ENCODE data around the gene SPATA24. TPM values are rescaled to one million over a fixed set of nuclear protein-coding genes. Genes with fewer than 3 reads are reported as not detected.
"Not testable (repeated sequence)": the region's sequence is repeated elsewhere in the genome, so short reads cannot be mapped to it uniquely, and the experiment has no call there.

Gene SPATA24
- polyA plus RNA-seq, 1 donor from 2014 or later = 4.7 TPM

GRCh38 chr5:139410121-139410992 is 6.5 kb upstream of the SPATA24 start:
- peaks cover 8 to 20% (median 13%) of the 10 kb centered on the region in 3 donors for H3K4me1 Mint-ChIP-seq
- no peak overlapping the region for H3K4me3 Mint-ChIP-seq
- no peaks in the 10 kb centered on the region for H3K9me3 Mint-ChIP-seq

DNA sequence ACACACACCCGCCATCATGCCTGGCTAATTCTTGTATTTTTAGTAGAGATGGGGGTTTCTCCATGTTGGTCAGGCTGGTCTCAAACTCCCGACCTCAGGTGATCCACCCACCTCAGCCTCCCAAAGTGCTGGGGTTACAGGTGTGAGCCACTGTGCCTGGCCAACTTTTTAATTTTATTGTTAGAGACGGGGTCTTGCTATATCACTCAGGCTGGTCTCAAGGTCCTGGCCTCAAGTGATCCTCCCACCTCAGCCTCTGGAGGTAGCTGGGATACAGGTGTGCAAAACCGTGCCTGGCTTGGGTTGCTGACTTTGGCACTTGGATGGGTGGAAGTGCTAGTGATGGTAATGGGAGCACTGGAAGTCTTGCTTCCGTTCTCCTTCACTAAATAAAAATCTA is 5.2 kb upstream of the SPATA24 start:
- H3K27ac Mint-ChIP-seq, H3K9me3 Mint-ChIP-seq, H3K36me3 Mint-ChIP-seq, H3K27me3 Mint-ChIP-seq: not testable (repeated sequence)
- Mint-ChIP-seq H3K4me3 (peak overlapping the region in 1 of 4 donors; percentile 28), H3K4me1 (peaks cover 14 to 26% (median 17%) of the 10 kb centered on the region in 3 donors)

More at GRCh38 chr5:139410121-139410992, 6.5 kb upstream of the SPATA24 start:
- H3K27me3 Mint-ChIP-seq = no peaks in the 10 kb centered on the region
- no peak overlapping the region for H3K27ac Mint-ChIP-seq
- peaks cover 1% of the 10 kb centered on the region for H3K36me3 Mint-ChIP-seq

- H3K4me1 Mint-ChIP-seq = peaks cover 21 to 31% (median 21%) of the 10 kb centered on the region in 3 donors
- no peaks in the 10 kb centered on the region for H3K27me3 Mint-ChIP-seq
- peaks cover 1% of the 10 kb centered on the region for H3K36me3 Mint-ChIP-seq
- H3K4me3 Mint-ChIP-seq = no peak overlapping the region
- peak overlapping the region in 1 of 3 donors; percentile 34 for H3K27ac Mint-ChIP-seq
- H3K9me3 Mint-ChIP-seq = no peaks in the 10 kb centered on the region
These were observed 4.3 kb upstream of the SPATA24 start for GRCh38 chr5:139408191-139408590.

DNA sequence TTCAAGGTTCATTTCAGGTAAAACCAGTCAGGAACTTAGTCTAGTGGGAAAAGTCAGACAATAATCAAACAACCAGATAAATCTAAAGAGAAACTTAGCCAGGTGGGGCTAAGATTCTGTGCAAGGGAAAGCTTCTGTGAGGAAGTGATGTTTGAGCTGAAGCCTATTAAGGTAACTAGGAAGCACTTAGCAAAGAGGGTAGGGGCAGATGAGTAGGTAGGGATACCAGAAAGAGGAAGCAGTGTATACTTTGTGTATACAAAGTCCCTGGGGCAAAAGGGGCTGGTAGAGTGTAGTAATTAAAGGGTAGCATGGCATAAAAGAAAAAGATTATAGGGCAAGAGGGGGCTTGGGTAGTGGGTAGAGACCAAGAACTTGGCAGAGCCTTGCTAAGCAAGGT is 3.6 kb upstream of the SPATA24 start:
- Mint-ChIP-seq H3K4me1 (peaks cover 21 to 37% (median 28%) of the 10 kb centered on the region in 3 donors), H3K4me3 (peak overlapping the region; percentile 5 to 85 (median 48)), H3K27ac (peak overlapping the region in 2 of 3 donors; percentile 34 to 89), H3K36me3 (peaks cover 1% of the 10 kb centered on the region), H3K27me3 (no peaks in the 10 kb centered on the region), H3K9me3 (no peaks in the 10 kb centered on the region)

- no peaks in the 10 kb centered on the region for H3K9me3 Mint-ChIP-seq
- H3K4me3 Mint-ChIP-seq = peak overlapping the region in 2 of 4 donors; percentile 5 to 52
- peak overlapping the region in 1 of 3 donors; percentile 34 for H3K27ac Mint-ChIP-seq
- peaks cover 21 to 37% (median 28%) of the 10 kb centered on the region in 3 donors for H3K4me1 Mint-ChIP-seq
- no peaks in the 10 kb centered on the region for H3K27me3 Mint-ChIP-seq
- peaks cover 1% of the 10 kb centered on the region for H3K36me3 Mint-ChIP-seq
These were observed 3.1 kb upstream of the SPATA24 start for GRCh38 chr5:139406963-139407362.

DNA sequence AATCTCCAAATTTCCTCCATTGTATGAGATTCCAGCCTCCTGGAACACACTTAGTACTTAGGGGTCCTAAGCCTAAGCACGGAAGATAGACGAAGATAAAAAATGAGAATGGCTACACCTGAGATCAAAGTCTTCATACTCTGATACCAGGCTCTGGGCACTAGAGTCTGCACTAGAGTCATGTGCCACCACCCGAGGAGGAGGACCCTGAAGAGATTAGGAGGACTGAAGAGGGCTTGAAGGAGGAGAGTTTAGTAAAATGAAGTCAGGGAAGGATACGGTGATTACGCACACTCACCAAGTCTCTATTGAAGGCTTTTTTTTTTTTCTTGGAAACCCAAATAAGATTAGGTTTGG is 573 bp upstream of the SPATA24 start:
- H3K4me3 Mint-ChIP-seq = peak overlapping the region; percentile 91 to 98 (median 92)
- peaks cover 22 to 36% (median 29%) of the 10 kb centered on the region in 3 donors for H3K4me1 Mint-ChIP-seq
- H3K36me3 Mint-ChIP-seq = peaks cover 1% of the 10 kb centered on the region
- H3K27me3 Mint-ChIP-seq = no peaks in the 10 kb centered on the region
- no peaks in the 10 kb centered on the region for H3K9me3 Mint-ChIP-seq
- peak overlapping the region in 2 of 3 donors; percentile 93 to 98 for H3K27ac Mint-ChIP-seq

DNA sequence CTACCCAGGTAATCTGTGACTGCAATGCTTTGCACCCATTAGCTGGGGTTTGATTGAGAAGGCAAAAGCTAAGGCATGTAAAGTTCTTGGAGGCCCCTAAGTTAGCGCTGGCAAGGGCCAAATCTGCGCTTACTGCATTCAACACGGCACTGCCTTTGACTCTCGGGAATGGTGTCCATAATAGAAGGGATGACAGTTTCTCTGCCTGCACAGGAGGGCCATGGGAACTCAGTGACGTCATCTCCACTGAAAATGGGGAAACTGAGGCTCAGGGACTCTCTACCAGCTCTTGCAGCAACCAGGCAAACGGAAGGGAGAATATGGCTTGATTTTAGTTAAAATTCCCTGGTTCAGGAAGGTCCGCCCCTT is 487 bp downstream of the SPATA24 start:
- H3K27ac Mint-ChIP-seq = peak overlapping the region; percentile 93 to 98 (median 98)
- no peaks in the 10 kb centered on the region for H3K27me3 Mint-ChIP-seq
- H3K9me3 Mint-ChIP-seq = no peaks in the 10 kb centered on the region
- H3K36me3 Mint-ChIP-seq = peaks cover 1% of the 10 kb centered on the region
- peaks cover 25 to 36% (median 34%) of the 10 kb centered on the region in 3 donors for H3K4me1 Mint-ChIP-seq
- peak overlapping the region; percentile 91 to 98 (median 92) for H3K4me3 Mint-ChIP-seq

- H3K27me3 Mint-ChIP-seq = no peaks in the 10 kb centered on the region
- peak overlapping the region; percentile 76 to 98 (median 92) for H3K4me3 Mint-ChIP-seq
- no peaks in the 10 kb centered on the region for H3K9me3 Mint-ChIP-seq
- H3K27ac Mint-ChIP-seq = peak overlapping the region; percentile 93 to 98 (median 98)
- peaks cover 25 to 32% (median 30%) of the 10 kb centered on the region in 3 donors for H3K4me1 Mint-ChIP-seq
- H3K36me3 Mint-ChIP-seq = peaks cover 1% of the 10 kb centered on the region
These were observed 1.2 kb downstream of the SPATA24 start for GRCh38 chr5:139402561-139403158.

GRCh38 chr5:139401546-139401945 is 2.3 kb downstream of the SPATA24 start:
- H3K27ac Mint-ChIP-seq = peak overlapping the region in 2 of 3 donors; percentile 31 to 35
- peak overlapping the region in 1 of 4 donors; percentile 68 for H3K4me3 Mint-ChIP-seq
- H3K36me3 Mint-ChIP-seq = peaks cover 1% of the 10 kb centered on the region
- no peaks in the 10 kb centered on the region for H3K9me3 Mint-ChIP-seq
- no peaks in the 10 kb centered on the region for H3K27me3 Mint-ChIP-seq
- H3K4me1 Mint-ChIP-seq = peaks cover 21 to 25% (median 22%) of the 10 kb centered on the region in 3 donors

GRCh38 chr5:139399501-139400121 is 4.3 kb downstream of the SPATA24 start:
- Mint-ChIP-seq H3K4me3 (peak overlapping the region in 1 of 4 donors; percentile 55), H3K4me1 (peaks cover 21 to 29% (median 23%) of the 10 kb centered on the region in 3 donors), H3K36me3 (peaks cover 2% of the 10 kb centered on the region), H3K27me3 (no peaks in the 10 kb centered on the region), H3K27ac (peak overlapping the region in 1 of 3 donors; percentile 63), H3K9me3 (no peaks in the 10 kb centered on the region)

DNA sequence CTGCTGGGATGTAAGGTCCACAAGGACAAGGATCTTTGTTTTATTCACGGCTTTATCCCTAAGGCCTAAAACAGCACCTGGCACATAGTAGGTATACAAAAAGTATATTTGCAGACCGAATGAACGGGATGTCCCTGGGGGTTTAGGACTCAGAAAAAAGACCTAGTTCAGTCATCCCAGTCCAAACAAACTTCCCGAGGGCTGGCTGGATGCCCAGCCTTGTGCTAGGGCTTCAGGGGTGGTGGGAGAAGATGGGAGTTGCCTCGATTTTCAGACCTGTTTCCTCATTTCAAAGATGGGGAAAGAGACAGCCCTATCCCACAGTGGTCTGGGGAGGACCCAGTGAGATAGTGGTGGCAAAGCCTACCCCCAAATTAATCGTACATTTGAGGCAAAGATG is 6.0 kb downstream of the SPATA24 start:
- H3K9me3 Mint-ChIP-seq = no peaks in the 10 kb centered on the region
- H3K27me3 Mint-ChIP-seq = no peaks in the 10 kb centered on the region
- H3K27ac Mint-ChIP-seq = peak overlapping the region in 1 of 3 donors; percentile 63
- H3K36me3 Mint-ChIP-seq = peaks cover 2% of the 10 kb centered on the region
- peaks cover 8 to 17% (median 12%) of the 10 kb centered on the region in 3 donors for H3K4me1 Mint-ChIP-seq
- peak overlapping the region in 1 of 4 donors; percentile 57 for H3K4me3 Mint-ChIP-seq

- H3K27me3 Mint-ChIP-seq = no peaks in the 10 kb centered on the region
- H3K4me3 Mint-ChIP-seq = peak overlapping the region in 1 of 4 donors; percentile 89
- no peaks in the 10 kb centered on the region for H3K9me3 Mint-ChIP-seq
- peaks cover 2% of the 10 kb centered on the region for H3K36me3 Mint-ChIP-seq
- H3K27ac Mint-ChIP-seq = peak overlapping the region in 1 of 3 donors; percentile 61
- H3K4me1 Mint-ChIP-seq = peaks cover 7 to 18% (median 10%) of the 10 kb centered on the region in 3 donors
These were observed 7.2 kb downstream of the SPATA24 start for GRCh38 chr5:139396691-139397090.

DNA sequence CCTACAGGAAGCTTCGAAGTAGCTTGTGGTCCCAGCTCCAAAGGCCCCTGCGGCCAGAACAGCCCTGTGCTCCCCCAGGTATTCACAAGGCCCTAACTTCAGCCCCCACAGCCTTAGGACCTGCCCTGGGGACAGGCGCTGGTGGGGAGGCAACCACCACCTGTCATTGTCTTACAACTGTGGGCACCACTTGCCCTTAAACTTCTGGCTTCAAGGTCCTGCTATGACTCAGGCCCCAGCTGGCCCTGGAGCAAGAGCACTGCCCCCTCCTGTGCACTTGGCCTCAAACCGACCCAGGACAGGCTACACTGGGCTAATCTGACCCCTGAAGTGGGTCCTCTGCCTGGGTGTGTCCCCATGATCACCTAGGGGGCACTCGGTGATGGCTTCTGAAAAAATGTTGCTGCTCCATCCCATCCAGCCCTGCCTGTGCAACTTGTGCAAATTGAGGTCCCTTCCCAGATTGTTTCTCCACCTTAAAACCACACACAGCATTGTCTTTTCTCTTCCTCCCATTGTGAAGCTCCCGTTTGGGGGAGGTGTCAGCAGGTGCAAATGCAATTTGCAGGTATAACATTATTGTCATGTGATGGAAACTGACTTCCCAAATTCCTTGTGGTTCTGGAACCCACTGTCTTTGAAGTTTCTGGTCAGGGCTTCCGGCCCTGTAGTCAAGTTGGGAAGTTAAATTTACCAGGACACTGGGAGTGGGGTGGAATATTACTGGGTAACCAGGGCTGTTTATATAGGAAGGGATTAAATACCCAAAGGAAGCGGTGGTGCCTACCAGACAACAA is 7.8 kb downstream of the SPATA24 start:
- H3K27ac Mint-ChIP-seq = peak overlapping the region in 2 of 3 donors; percentile 73 to 82
- H3K27me3 Mint-ChIP-seq = no peaks in the 10 kb centered on the region
- H3K9me3 Mint-ChIP-seq = no peaks in the 10 kb centered on the region
- H3K4me1 Mint-ChIP-seq = peaks cover 12 to 24% (median 14%) of the 10 kb centered on the region in 3 donors
- H3K4me3 Mint-ChIP-seq = peak overlapping the region; percentile 54 to 89 (median 70)
- H3K36me3 Mint-ChIP-seq = peaks cover 2% of the 10 kb centered on the region

All from IgD-negative memory B cell (primary cell).